ENCODE measurements around the gene FNIP1. TPM values are rescaled to one million over a fixed set of nuclear protein-coding genes. Genes with fewer than 3 reads are reported as not detected.

Gene FNIP1
- total and polyA plus RNA-seq, 2 of the 13 experiments (the other 11 are each of a cell fraction or from before 2014, with no cell fraction given): 10.9 to 29.3 TPM

DNA sequence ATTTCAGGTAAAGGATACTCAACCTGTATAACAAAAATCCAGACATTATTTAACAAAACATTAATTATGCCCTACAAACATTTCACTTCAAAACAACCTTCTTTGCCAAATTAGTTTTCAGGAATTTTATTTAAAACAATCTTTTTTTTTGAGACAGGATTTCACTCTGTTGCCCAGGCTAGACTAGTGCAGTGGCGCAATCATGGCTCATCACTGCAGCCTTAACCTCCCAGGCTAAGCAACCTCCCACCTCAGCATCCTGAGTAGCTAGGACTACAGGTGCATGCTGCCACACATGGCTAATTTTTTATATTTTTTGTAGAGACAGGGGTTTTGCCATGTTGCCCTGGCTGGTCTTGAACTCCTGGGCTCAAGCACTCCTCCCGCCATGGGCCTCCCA is 3.9 kb downstream of the FNIP1 start:
- DNase-seq (ENCODE audit: low spot score) (no peak), FAIRE-seq (no peak), ATAC-seq (no peak)
- Histone ChIP-seq H3K4me3 (replicated peaks in 1 of 3; ENCODE audit: insufficient read depth in 1 of 3, low read depth in 2 of 3, low read length in 3 of 3) (no peak overlapping the region), H3K79me2 (ENCODE audit: insufficient read depth, low read length) (peaks cover 84% of the 10 kb centered on the region), H3K9ac (ENCODE audit: insufficient read depth, low read depth, low read length) (no peak overlapping the region), H3K9me3 (ENCODE audit: low read length) (no peaks in the 10 kb centered on the region), H3K36me3 (replicated peaks in 1 of 2; ENCODE audit: control insufficient read depth in 1 of 2, insufficient read depth in 2 of 2, low read length in 2 of 2) (no peaks in the 10 kb centered on the region), H4K20me1 (ENCODE audit: insufficient read depth, low read length) (peaks cover 47% of the 10 kb centered on the region), H2AFZ (ENCODE audit: low read length) (no peak overlapping the region), H3K4me1 (ENCODE audit: insufficient read depth, low read length) (peaks cover 38% of the 10 kb centered on the region), H3K27me3 (ENCODE audit: control insufficient read depth in 1 of 2, insufficient read depth in 2 of 2, low read length in 2 of 2) (no peaks in the 10 kb centered on the region; a peak in 1 of 5 replicates), H3K4me2 (ENCODE audit: low read depth, low read length) (peak overlapping the region; percentile 25; the same call in 1 of the 2 replicates), H3K27ac (ENCODE audit: extremely low read length, insufficient read depth, low read length) (no peak overlapping the region)
- 100% methylated on average over 2 of the region's 2 CpGs for WGBS (ENCODE audit: low lambda C conversion rate)
- TF ChIP-seq CEBPG (CRISPR knock-in tag; IDR thresholded peaks at IDR 0.05): peak; percentile 54; the same call in 1 of the 2 replicates
- TF ChIP-seq HIC2 (CRISPR knock-in tag; IDR thresholded peaks at IDR 0.05; ENCODE audit: low read depth): no peak
- peak; percentile 68; the same call in 1 of the 2 replicates for TF ChIP-seq CEBPB (IDR thresholded peaks at IDR 0.05; ENCODE audit: borderline replicate concordance, low read depth, low read length)
- no peak for TF ChIP-seq ARID5B (CRISPR knock-in tag; IDR thresholded peaks at IDR 0.05)
- ChIA-PET POLR2A (no interaction called here), CTCF (ENCODE audit: low intra/inter-chr PET ratio, low total read pairs) (no interaction called here)
- no TSS peak for BruUV-seq (replicated peaks)
- in situ Hi-C loops (cut with HindIII; ENCODE audit: extremely low pct_ligation_motif_present, low pct_unique_long_range_greater_than_20kb) (no loop called here), intact Hi-C loops (cut with micrococcal nuclease; ENCODE audit: unreplicated experiment) (no loop called here)

Measured in HepG2 (cell line).